Activated CD8-positive, alpha-beta memory T cell treated with anti-CD3 and anti-CD28 coated beads for 36 hours (primary cell): Measurements from ENCODE around the gene BICD2. TPM values are rescaled to one million over a fixed set of nuclear protein-coding genes. Genes with fewer than 3 reads are reported as not detected.

Experiments
- CTCF ChIA-PET: fragments of 350-600 bp; sonication (Branson Sonifier 250); formaldehyde crosslinking; loops from one replicate; lab custom pipeline; 2021; ENCODE audit warnings: antibody characterized with exemption; lab: Charles Lee
- POLR2A ChIA-PET: fragments of 350-600 bp; sonication (Branson Sonifier 250); formaldehyde crosslinking; loops from one replicate; lab custom pipeline; 2021; ENCODE audit warnings: antibody characterized with exemption; lab: Charles Lee
- total RNA-seq, 2 experiments: library from RNA; stranded (reverse); gene quantifications; one replicate each; pipeline ENCODE4 v1.2.3, GENCODE V29; 2021

BICD2 gene
- total RNA-seq, 2 experiments from 2014 or later = 25.4 to 25.7 TPM

DNA sequence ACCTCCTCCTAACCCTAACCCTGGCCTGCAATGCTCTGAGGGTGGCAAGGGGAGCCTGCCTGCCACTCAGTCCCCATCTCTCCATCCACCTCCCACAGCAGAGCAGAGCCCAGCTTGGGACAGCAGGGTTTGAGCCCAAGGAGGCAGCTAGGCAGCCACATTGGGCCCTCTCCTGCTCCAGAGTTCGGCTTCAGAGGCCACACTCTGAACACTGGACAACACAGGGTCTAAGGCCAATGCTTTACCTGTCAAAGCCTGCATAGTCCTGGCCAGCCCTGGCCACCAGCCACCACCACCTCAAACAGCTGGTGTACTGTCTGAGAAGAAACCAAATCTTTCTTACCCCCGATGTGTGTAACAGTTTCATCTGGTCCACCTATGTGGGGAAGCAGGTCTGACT lies 5.2 kb downstream of the BICD2 start:
- CTCF ChIA-PET = no interaction called here
- POLR2A ChIA-PET = no interaction called here

GRCh38 chr9:92756792-92757191 lies 7.8 kb downstream of the BICD2 start:
- CTCF ChIA-PET = no interaction called here
- POLR2A ChIA-PET = no interaction called here

GRCh38 chr9:92754091-92754745 lies 10.4 kb downstream of the BICD2 start:
- POLR2A ChIA-PET = interaction anchor here (0.7 kb wide), 1 partner anchor 1401 kb away, joined by 3 read pairs; no protein-coding TSS in a partner anchor
- CTCF ChIA-PET = no interaction called here

GRCh38 chr9:92752812-92753404 lies 11.7 kb downstream of the BICD2 start:
- CTCF ChIA-PET = no interaction called here
- POLR2A ChIA-PET = no interaction called here

GRCh38 chr9:92749934-92750315 lies 14.7 kb downstream of the BICD2 start:
- POLR2A ChIA-PET = no interaction called here
- CTCF ChIA-PET = no interaction called here

- POLR2A ChIA-PET = no interaction called here
- CTCF ChIA-PET = interaction anchor here (0.5 kb wide), 1 partner anchor 518 kb away, joined by 5 read pairs; no protein-coding TSS in a partner anchor
Measured at GRCh38 chr9:92749071-92749933, 15.3 kb downstream of the BICD2 start.

DNA sequence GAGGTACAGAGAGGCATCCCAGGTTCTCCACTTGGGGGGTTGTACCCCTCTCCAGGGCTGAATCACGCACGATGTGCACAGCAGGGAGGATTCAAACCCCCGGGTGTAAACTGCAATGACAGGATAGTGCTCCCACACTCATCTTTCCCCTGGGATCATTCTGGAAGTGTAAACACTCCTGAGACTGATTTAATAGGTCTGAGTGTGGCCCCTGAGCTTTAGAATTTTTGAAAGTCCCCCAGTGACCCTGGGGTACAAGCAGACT lies 16.5 kb downstream of the BICD2 start:
- CTCF ChIA-PET = no interaction called here
- POLR2A ChIA-PET = no interaction called here

GRCh38 chr9:92747459-92748232 lies 17.0 kb downstream of the BICD2 start:
- CTCF ChIA-PET = interaction anchor here (1.1 kb wide), 1 partner anchor 43 kb away, joined by 3 read pairs; no protein-coding TSS in a partner anchor
- POLR2A ChIA-PET = interaction anchor here (0.5 kb wide), 1 partner anchor 1421 kb away, joined by 5 read pairs; no protein-coding TSS in a partner anchor

DNA sequence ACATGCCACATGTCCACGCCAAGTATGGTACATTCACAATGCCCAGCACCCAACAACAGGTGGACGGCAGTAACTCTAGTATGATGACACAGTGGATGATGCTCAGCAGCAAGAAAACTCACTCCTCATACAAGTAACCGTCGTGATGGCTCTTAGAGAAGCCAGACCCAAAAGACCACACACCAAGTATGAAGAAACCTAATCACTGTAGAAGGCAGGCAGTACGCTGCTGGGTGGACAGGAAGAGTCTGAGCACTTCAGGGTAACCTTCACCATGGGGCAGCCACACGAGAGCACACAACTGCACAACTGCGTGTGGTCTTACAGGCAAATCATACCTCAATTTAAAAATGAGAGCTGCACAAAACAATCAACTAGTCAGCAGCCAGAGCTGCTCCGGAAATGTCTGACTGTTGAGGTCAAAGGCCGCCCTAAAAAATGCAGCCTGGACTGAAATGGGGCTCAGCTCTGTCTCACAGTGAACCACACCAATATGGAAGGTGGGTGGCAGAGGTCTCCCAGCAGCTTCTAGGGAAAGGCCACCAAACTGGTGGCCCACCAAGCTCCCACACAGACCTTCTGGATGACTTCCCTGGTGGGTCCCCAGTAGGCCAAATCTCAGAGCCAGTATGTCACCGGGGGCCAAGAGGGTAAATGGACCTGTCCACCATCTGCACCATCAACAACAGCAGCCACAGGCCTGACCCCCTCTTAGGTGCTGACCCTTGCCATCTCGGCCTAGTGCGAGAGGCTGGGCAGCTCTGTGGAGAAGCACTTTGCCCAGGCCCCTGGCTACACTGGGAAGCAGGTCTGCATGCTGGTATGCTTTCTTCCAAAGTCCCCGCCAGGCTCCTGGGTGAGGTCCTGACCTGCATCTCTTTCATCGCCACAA lies 17.8 kb downstream of the BICD2 start:
- CTCF ChIA-PET = interaction anchor here (0.6 to 1.1 kb wide), 2 partner anchors 44 to 328 kb away, joined by 3 to 4 read pairs; no protein-coding TSS in a partner anchor
- POLR2A ChIA-PET = interaction anchor here (0.5 kb wide), 1 partner anchor 1422 kb away, joined by 5 read pairs; no protein-coding TSS in a partner anchor

DNA sequence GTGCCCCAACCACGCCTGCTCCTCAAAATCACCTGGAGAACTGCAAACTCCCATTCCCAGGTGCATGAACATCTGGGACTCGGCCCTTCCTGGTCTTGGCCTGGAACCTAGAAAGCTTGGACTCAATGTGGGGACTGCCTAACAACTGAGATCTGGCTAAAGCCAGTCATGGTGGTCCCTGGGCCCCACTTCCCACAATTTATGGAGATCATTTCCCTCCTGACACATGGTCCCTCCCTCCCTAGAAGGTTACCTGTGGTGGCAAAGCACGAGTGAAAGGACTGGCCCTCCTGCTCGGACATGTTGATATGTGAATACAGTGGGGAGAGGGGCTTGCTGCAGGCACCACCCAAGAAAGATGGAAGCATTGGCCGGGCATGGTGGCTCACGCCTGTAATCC lies 18.8 kb downstream of the BICD2 start:
- ChIA-PET CTCF (interaction anchor here (1.1 kb wide), 1 partner anchor 15 kb away, joined by 3 read pairs; no protein-coding TSS in a partner anchor), POLR2A (no interaction called here)

DNA sequence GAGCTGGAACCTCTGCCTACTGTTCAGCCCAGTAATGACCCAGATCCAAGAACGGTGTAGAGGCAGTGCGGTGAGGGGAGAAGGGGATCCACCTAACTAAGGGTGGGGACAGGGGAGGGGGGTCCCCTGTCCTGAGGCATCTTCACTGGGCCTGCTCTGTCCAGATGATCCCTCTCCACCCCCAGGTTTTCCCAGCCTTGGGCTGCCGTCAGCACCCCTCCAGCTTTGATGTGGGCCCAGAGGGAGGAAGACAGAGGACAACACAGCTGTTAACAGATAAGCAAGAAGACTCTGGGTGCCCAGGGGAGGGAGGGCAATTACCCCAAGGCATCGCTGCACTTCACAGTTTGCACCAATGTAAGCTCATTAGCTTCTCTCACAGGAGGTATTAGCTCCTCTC lies 19.3 kb downstream of the BICD2 start:
- ChIA-PET CTCF (interaction anchor here (1.1 kb wide), 1 partner anchor 14 kb away, joined by 3 read pairs; no protein-coding TSS in a partner anchor), POLR2A (no interaction called here)

DNA sequence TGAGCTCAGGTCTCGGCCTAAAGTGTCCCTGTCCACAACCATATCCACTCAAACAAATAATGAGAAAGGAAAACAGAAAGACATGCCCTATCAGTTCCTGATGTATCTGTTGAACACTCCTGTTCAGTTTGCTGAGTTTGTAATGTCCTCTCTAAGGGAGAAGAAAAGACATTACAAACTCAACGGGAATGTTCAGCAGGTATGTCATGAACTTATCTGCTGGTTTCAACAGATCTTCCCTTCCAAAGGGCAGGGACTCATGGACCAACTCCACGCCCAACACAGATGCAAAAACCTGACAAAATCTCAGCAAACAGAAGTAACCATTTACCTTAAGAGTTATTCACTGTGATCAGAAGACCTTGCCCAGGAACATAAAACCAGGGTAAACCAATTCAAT lies 23.7 kb downstream of the BICD2 start:
- POLR2A ChIA-PET = no interaction called here
- CTCF ChIA-PET = no interaction called here

GRCh38 chr9:92740446-92740961 lies 24.1 kb downstream of the BICD2 start:
- CTCF ChIA-PET = no interaction called here
- POLR2A ChIA-PET = no interaction called here

GRCh38 chr9:92740009-92740408 lies 24.6 kb downstream of the BICD2 start:
- CTCF ChIA-PET = no interaction called here
- POLR2A ChIA-PET = no interaction called here

- POLR2A ChIA-PET = no interaction called here
- CTCF ChIA-PET = no interaction called here
Measured at GRCh38 chr9:92739346-92739970, 25.2 kb downstream of the BICD2 start.

GRCh38 chr9:92738661-92739081 lies 26.0 kb downstream of the BICD2 start:
- CTCF ChIA-PET = no interaction called here
- POLR2A ChIA-PET = no interaction called here

GRCh38 chr9:92737611-92738299 lies 26.9 kb downstream of the BICD2 start:
- CTCF ChIA-PET = interaction anchor here (1.4 kb wide), 1 partner anchor 9 kb away, joined by 3 read pairs; no protein-coding TSS in a partner anchor
- POLR2A ChIA-PET = no interaction called here
